HEK293 (cell line): ENCODE data around the gene SAT1.

ENCODE experiments used
- BCL11B ChIP-seq: fragments of 450-650 bp; formaldehyde crosslinking; IDR thresholded peaks from 2 replicates; pipeline ENCODE4 v1.5.1; 2016; ENCODE audit warnings: low read depth, missing biosample characterization, missing genetic modification characterization
- HOXC10 ChIP-seq: sonication (generic); formaldehyde crosslinking; IDR thresholded peaks from 2 replicates; pipeline ENCODE4 v1.8.1; 2023; ENCODE audit warnings: mild to moderate bottlenecking, missing genetic modification reagents
- KLF8 ChIP-seq: fragments of 450-650 bp; formaldehyde crosslinking; IDR thresholded peaks from 2 replicates; pipeline ENCODE4 v1.5.1; 2016; ENCODE audit warnings: missing biosample characterization, missing genetic modification characterization
- OSR2 ChIP-seq: fragments of 450-650 bp; formaldehyde crosslinking; IDR thresholded peaks from 2 replicates; pipeline ENCODE4 v1.5.1; 2016; ENCODE audit warnings: missing biosample characterization, missing genetic modification characterization
- OVOL3 ChIP-seq: fragments of 450-650 bp; formaldehyde crosslinking; IDR thresholded peaks from 2 replicates; pipeline ENCODE4 v1.5.1; 2016; ENCODE audit warnings: missing biosample characterization, missing genetic modification characterization
- REST ChIP-seq: fragments of 450-650 bp; formaldehyde crosslinking; IDR thresholded peaks from 2 replicates; pipeline ENCODE4 v1.5.1; 2016; ENCODE audit warnings: missing biosample characterization, missing genetic modification characterization
- ZBTB7A ChIP-seq: fragments of 450-650 bp; formaldehyde crosslinking; IDR thresholded peaks from 2 replicates; pipeline ENCODE4 v1.5.1; 2016; ENCODE audit warnings: low read depth, missing biosample characterization, missing genetic modification characterization
- ZNF114 ChIP-seq: fragments of 450-650 bp; formaldehyde crosslinking; IDR thresholded peaks from 2 replicates; pipeline ENCODE4 v1.5.0; 2017; ENCODE audit warnings: missing biosample characterization, missing genetic modification characterization
- TF ChIP-seq, protein P1 (sequence below): sonication (generic); formaldehyde crosslinking; IDR thresholded peaks from 2 replicates; pipeline ENCODE4 v1.8.1; 2022; ENCODE audit warnings: mild to moderate bottlenecking, moderate library complexity, missing genetic modification reagents
- TF ChIP-seq, protein P2 (sequence below): fragments of 450-650 bp; formaldehyde crosslinking; IDR thresholded peaks from 2 replicates; pipeline ENCODE4 v1.5.1; 2016; ENCODE audit warnings: missing biosample characterization, missing genetic modification characterization

GRCh38 chrX:23820235-23820782 lies 37.3 kb downstream of the SAT1 start:
- TF ChIP-seq, protein P1, sequence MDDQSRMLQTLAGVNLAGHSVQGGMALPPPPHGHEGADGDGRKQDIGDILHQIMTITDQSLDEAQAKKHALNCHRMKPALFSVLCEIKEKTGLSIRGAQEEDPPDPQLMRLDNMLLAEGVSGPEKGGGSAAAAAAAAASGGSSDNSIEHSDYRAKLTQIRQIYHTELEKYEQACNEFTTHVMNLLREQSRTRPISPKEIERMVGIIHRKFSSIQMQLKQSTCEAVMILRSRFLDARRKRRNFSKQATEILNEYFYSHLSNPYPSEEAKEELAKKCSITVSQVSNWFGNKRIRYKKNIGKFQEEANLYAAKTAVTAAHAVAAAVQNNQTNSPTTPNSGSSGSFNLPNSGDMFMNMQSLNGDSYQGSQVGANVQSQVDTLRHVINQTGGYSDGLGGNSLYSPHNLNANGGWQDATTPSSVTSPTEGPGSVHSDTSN (CRISPR knock-in tag), result no peak
- TF ChIP-seq, protein P2, sequence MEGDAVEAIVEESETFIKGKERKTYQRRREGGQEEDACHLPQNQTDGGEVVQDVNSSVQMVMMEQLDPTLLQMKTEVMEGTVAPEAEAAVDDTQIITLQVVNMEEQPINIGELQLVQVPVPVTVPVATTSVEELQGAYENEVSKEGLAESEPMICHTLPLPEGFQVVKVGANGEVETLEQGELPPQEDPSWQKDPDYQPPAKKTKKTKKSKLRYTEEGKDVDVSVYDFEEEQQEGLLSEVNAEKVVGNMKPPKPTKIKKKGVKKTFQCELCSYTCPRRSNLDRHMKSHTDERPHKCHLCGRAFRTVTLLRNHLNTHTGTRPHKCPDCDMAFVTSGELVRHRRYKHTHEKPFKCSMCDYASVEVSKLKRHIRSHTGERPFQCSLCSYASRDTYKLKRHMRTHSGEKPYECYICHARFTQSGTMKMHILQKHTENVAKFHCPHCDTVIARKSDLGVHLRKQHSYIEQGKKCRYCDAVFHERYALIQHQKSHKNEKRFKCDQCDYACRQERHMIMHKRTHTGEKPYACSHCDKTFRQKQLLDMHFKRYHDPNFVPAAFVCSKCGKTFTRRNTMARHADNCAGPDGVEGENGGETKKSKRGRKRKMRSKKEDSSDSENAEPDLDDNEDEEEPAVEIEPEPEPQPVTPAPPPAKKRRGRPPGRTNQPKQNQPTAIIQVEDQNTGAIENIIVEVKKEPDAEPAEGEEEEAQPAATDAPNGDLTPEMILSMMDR (tag by site-specific recombination), result no peak
- TF ChIP-seq OSR2, result peak; percentile 71; the same call in 1 of the 2 replicates
- TF ChIP-seq HOXC10 (CRISPR knock-in tag), result no peak
- no peak for TF ChIP-seq OVOL3
- TF ChIP-seq ZNF114, result no peak
- peak; percentile 89 for TF ChIP-seq KLF8 (tag by site-specific recombination)
- TF ChIP-seq BCL11B (tag by site-specific recombination), result no peak
- TF ChIP-seq ZBTB7A, result no peak
- no peak for TF ChIP-seq REST (tag by site-specific recombination)
